Measurements from ENCODE around the gene SH2D1A. TPM values are rescaled to one million over a fixed set of nuclear protein-coding genes. Genes with fewer than 3 reads are reported as not detected.

SH2D1A gene
- total and polyA plus RNA-seq, 2 of the 13 experiments (the other 11 are each of a cell fraction or from before 2014, with no cell fraction given) = not detected

DNA sequence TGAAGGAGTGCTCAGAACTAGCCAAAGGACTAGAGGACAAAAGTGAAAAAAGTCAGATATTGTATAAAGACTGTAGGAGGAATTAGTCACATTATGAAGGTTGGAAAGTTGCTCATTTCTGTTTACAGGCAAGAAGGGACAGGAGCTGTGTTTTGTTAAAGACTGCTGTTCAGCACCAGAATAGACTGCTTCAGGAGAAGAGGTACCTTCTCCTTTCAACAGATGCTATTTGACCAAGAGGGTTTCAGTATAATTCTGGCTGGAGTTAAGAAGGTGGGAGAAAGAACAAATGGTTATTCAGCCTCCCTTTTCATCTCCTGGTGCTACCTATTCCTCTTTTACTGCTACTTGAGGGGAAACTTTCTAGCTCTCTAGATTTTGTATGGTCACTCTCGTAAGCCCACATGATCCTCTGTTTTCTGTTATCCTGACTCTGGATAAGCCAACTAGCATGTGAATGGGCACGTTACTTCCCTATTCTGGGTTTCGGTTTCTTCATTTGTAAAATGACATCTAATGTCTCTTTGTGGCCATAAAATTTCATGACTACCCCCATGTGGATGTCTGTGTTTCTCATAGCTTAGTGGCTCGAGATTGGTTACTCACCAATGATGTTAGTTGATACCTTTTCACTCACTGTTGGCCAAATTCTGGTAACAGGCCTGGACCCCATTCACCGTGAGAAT, 68.9 kb downstream of the SH2D1A start (continued):
- TF ChIP-seq, protein P1, sequence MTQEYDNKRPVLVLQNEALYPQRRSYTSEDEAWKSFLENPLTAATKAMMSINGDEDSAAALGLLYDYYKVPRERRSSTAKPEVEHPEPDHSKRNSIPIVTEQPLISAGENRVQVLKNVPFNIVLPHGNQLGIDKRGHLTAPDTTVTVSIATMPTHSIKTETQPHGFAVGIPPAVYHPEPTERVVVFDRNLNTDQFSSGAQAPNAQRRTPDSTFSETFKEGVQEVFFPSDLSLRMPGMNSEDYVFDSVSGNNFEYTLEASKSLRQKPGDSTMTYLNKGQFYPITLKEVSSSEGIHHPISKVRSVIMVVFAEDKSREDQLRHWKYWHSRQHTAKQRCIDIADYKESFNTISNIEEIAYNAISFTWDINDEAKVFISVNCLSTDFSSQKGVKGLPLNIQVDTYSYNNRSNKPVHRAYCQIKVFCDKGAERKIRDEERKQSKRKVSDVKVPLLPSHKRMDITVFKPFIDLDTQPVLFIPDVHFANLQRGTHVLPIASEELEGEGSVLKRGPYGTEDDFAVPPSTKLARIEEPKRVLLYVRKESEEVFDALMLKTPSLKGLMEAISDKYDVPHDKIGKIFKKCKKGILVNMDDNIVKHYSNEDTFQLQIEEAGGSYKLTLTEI (CRISPR knock-in tag; conservative IDR thresholded peaks at IDR 0.05) = no peak
- no peak for TF ChIP-seq TBL1XR1 (IDR thresholded peaks at IDR 0.05; ENCODE audit: borderline replicate concordance, low read length, partially characterized antibody)
- TF ChIP-seq ZNF12 (CRISPR knock-in tag; IDR thresholded peaks at IDR 0.05) = no peak
- TF ChIP-seq ZNF782 (CRISPR knock-in tag; IDR thresholded peaks at IDR 0.05; ENCODE audit: borderline replicate concordance) = no peak
- TF ChIP-seq TBX2 (CRISPR knock-in tag; IDR thresholded peaks at IDR 0.05; ENCODE audit: borderline replicate concordance) = no peak
- no peak for TF ChIP-seq HBP1 (CRISPR knock-in tag; IDR thresholded peaks at IDR 0.05; ENCODE audit: low read depth)
- TF ChIP-seq ZNF3 (CRISPR knock-in tag; IDR thresholded peaks at IDR 0.05) = no peak
- no peak for TF ChIP-seq HMG20B (CRISPR knock-in tag; conservative IDR thresholded peaks at IDR 0.05)

GRCh38 chrX:124421898-124422655, 75.7 kb downstream of the SH2D1A start:
- H3K4me1 ChIP-seq (ENCODE audit: insufficient read depth, low read length) = no peaks in the 10 kb centered on the region
- CTCF ChIA-PET (ENCODE audit: low intra/inter-chr PET ratio, low total read pairs) = no interaction called here
- H3K4me3 ChIP-seq (replicated peaks in 1 of 3; ENCODE audit: insufficient read depth in 1 of 3, low read depth in 2 of 3, low read length in 3 of 3) = no peak overlapping the region
- BruUV-seq (replicated peaks) = no TSS peak
- no peaks in the 10 kb centered on the region for H4K20me1 ChIP-seq (ENCODE audit: insufficient read depth, low read length)
- H3K79me2 ChIP-seq (ENCODE audit: insufficient read depth, low read length) = no peaks in the 10 kb centered on the region
- ATAC-seq = no peak
- no peak for DNase-seq (ENCODE audit: low spot score)
- H3K9ac ChIP-seq (ENCODE audit: insufficient read depth, low read depth, low read length) = no peak overlapping the region
- intact Hi-C loops (cut with micrococcal nuclease; ENCODE audit: unreplicated experiment) (no loop called here), in situ Hi-C loops (cut with HindIII; ENCODE audit: extremely low pct_ligation_motif_present, low pct_unique_long_range_greater_than_20kb) (no loop called here)
- H2AFZ ChIP-seq (ENCODE audit: low read length) = no peak overlapping the region
- no peak for FAIRE-seq
- H3K9me3 ChIP-seq (ENCODE audit: low read length) = no peaks in the 10 kb centered on the region
- no peaks in the 10 kb centered on the region for H3K27me3 ChIP-seq (ENCODE audit: control insufficient read depth in 1 of 2, insufficient read depth in 2 of 2, low read length in 2 of 2)
- WGBS (ENCODE audit: low lambda C conversion rate) = 29% methylated on average over 6 of the region's 15 CpGs
- H3K36me3 ChIP-seq (replicated peaks in 1 of 2; ENCODE audit: control insufficient read depth in 1 of 2, insufficient read depth in 2 of 2, low read length in 2 of 2) = no peaks in the 10 kb centered on the region
- POLR2A ChIA-PET = no interaction called here
- H3K27ac ChIP-seq (ENCODE audit: extremely low read length, insufficient read depth, low read length) = no peak overlapping the region
- no peak overlapping the region for H3K4me2 ChIP-seq (ENCODE audit: low read depth, low read length)
- TF ChIP-seq CHD4 (IDR thresholded peaks at IDR 0.05; ENCODE audit: borderline replicate concordance, low read length) (no peak), NFAT5 (CRISPR knock-in tag; IDR thresholded peaks at IDR 0.05) (no peak), KMT2B (CRISPR knock-in tag; IDR thresholded peaks at IDR 0.05) (no peak), ZNF703 (CRISPR knock-in tag; IDR thresholded peaks at IDR 0.05; ENCODE audit: borderline replicate concordance) (no peak), ZNF878 (CRISPR knock-in tag; IDR thresholded peaks at IDR 0.05) (no peak), POLR2AphosphoS2 (IDR thresholded peaks at IDR 0.05; ENCODE audit: low read depth, low read length) (no peak)

Data from HepG2 (cell line).